ENCODE measurements around the gene GRID1. TPM values are rescaled to one million over a fixed set of nuclear protein-coding genes. Genes with fewer than 3 reads are reported as not detected.

Gene GRID1
- total RNA-seq, 1 donor from 2014 or later: 0.60 TPM

- DNase-seq (ENCODE audit: low spot score): peak; percentile 54
- Mint-ChIP-seq H3K4me3 (ENCODE audit: unreplicated experiment) (no peak overlapping the region), H3K4me1 (ENCODE audit: low read depth) (no peaks in the 10 kb centered on the region), H3K36me3 (ENCODE audit: low read depth) (no peaks in the 10 kb centered on the region), H3K27ac (ENCODE audit: unreplicated experiment) (no peak overlapping the region), H3K27me3 (ENCODE audit: low read depth) (peaks cover 4% of the 10 kb centered on the region), H3K9me3 (ENCODE audit: low read depth) (no peaks in the 10 kb centered on the region)
- no peak for TF ChIP-seq CTCF (IDR thresholded peaks at IDR 0.05)
These were observed 301.5 kb downstream of the GRID1 start for GRCh38 chr10:86064931-86065662.

DNA sequence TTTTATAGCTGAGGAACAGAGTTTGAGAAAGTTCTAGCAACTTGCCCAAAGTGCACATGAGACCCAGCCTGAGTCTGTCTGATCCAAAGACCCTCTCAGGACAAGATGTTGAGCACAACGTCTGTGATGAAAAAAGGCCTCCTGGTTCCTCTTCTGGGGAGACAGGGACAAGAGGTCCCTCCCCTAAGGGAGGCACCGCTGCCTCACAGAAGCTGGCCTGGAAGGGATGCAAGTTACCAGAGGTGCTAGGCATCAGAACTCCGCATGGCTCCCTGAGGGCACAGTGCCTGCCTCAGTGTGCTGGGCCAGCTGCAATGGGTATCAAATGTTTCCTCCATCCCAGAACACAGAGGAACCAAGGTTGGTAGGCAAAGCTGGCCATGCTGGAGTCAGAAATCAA, 302.4 kb downstream of the GRID1 start:
- DNase-seq (ENCODE audit: low spot score): peak; percentile 50
- H3K4me3 Mint-ChIP-seq (ENCODE audit: unreplicated experiment): no peak overlapping the region
- no peak overlapping the region for H3K27ac Mint-ChIP-seq (ENCODE audit: unreplicated experiment)
- no peaks in the 10 kb centered on the region for H3K4me1 Mint-ChIP-seq (ENCODE audit: low read depth)
- H3K27me3 Mint-ChIP-seq (ENCODE audit: low read depth): peaks cover 4% of the 10 kb centered on the region
- no peaks in the 10 kb centered on the region for H3K9me3 Mint-ChIP-seq (ENCODE audit: low read depth)
- no peaks in the 10 kb centered on the region for H3K36me3 Mint-ChIP-seq (ENCODE audit: low read depth)
- no peak for TF ChIP-seq CTCF (IDR thresholded peaks at IDR 0.05)

- Mint-ChIP-seq H3K27ac (ENCODE audit: unreplicated experiment) (no peak overlapping the region), H3K4me1 (ENCODE audit: low read depth) (no peaks in the 10 kb centered on the region), H3K27me3 (ENCODE audit: low read depth) (peaks cover 6% of the 10 kb centered on the region), H3K4me3 (ENCODE audit: unreplicated experiment) (no peak overlapping the region), H3K36me3 (ENCODE audit: low read depth) (no peaks in the 10 kb centered on the region), H3K9me3 (ENCODE audit: low read depth) (no peaks in the 10 kb centered on the region)
- TF ChIP-seq CTCF (IDR thresholded peaks at IDR 0.05): no peak
- DNase-seq (ENCODE audit: low spot score): no peak
These were observed 303.3 kb downstream of the GRID1 start for GRCh38 chr10:86063341-86063740.

GRCh38 chr10:86062647-86063145, 303.9 kb downstream of the GRID1 start:
- Mint-ChIP-seq H3K36me3 (ENCODE audit: low read depth) (no peaks in the 10 kb centered on the region), H3K4me3 (ENCODE audit: unreplicated experiment) (no peak overlapping the region), H3K4me1 (ENCODE audit: low read depth) (no peaks in the 10 kb centered on the region), H3K9me3 (ENCODE audit: low read depth) (no peaks in the 10 kb centered on the region), H3K27me3 (ENCODE audit: low read depth) (peaks cover 6% of the 10 kb centered on the region), H3K27ac (ENCODE audit: unreplicated experiment) (no peak overlapping the region)
- DNase-seq (ENCODE audit: low spot score): peak; percentile 37
- TF ChIP-seq CTCF (IDR thresholded peaks at IDR 0.05): no peak

GRCh38 chr10:86062198-86062550, 304.4 kb downstream of the GRID1 start:
- Mint-ChIP-seq H3K27me3 (ENCODE audit: low read depth) (peaks cover 6% of the 10 kb centered on the region), H3K36me3 (ENCODE audit: low read depth) (no peaks in the 10 kb centered on the region), H3K4me3 (ENCODE audit: unreplicated experiment) (no peak overlapping the region), H3K9me3 (ENCODE audit: low read depth) (no peaks in the 10 kb centered on the region), H3K27ac (ENCODE audit: unreplicated experiment) (no peak overlapping the region), H3K4me1 (ENCODE audit: low read depth) (no peaks in the 10 kb centered on the region)
- DNase-seq (ENCODE audit: low spot score): peak; percentile 48
- TF ChIP-seq CTCF (IDR thresholded peaks at IDR 0.05): no peak
